Activated naive CD4-positive, alpha-beta T cell treated with Interleukin-2 at 50 U/mL for 16 hours (primary cell): Measurements from ENCODE around the gene DLK1.

ENCODE experiments used
- DNase-seq: peaks from one replicate; pipeline ENCODE4 v3.0.0-alpha.2; 2020

Gene DLK1

GRCh38 chr14:100762901-100763300, 36.2 kb downstream of the DLK1 start:
- no peak for DNase-seq

GRCh38 chr14:100764471-100765115, 37.9 kb downstream of the DLK1 start:
- no peak for DNase-seq

- DNase-seq: no peak
Observed at GRCh38 chr14:100765296-100765695, 38.6 kb downstream of the DLK1 start.

- no peak for DNase-seq
Observed at GRCh38 chr14:100765991-100766390, 39.3 kb downstream of the DLK1 start.

- DNase-seq: no peak
Observed at GRCh38 chr14:100767003-100767787, 40.5 kb downstream of the DLK1 start.

- DNase-seq: no peak
Observed at GRCh38 chr14:100767788-100768536, 41.3 kb downstream of the DLK1 start.

GRCh38 chr14:100769035-100769939, 42.6 kb downstream of the DLK1 start:
- DNase-seq: no peak

GRCh38 chr14:100770046-100770445, 43.4 kb downstream of the DLK1 start:
- no peak for DNase-seq

GRCh38 chr14:100770605-100771120, 44.0 kb downstream of the DLK1 start:
- DNase-seq: no peak

- DNase-seq: no peak
Observed at GRCh38 chr14:100771121-100771800, 44.6 kb downstream of the DLK1 start.

- no peak for DNase-seq
Observed at GRCh38 chr14:100772607-100773165, 46.0 kb downstream of the DLK1 start.

GRCh38 chr14:100773331-100774163, 46.9 kb downstream of the DLK1 start:
- DNase-seq: no peak

GRCh38 chr14:100774164-100774537, 47.5 kb downstream of the DLK1 start:
- DNase-seq: no peak

GRCh38 chr14:100775351-100775830, 48.7 kb downstream of the DLK1 start:
- no peak for DNase-seq

GRCh38 chr14:100775831-100776591, 49.3 kb downstream of the DLK1 start:
- no peak for DNase-seq

- DNase-seq: no peak
Observed at GRCh38 chr14:100776681-100777365, 50.1 kb downstream of the DLK1 start.

GRCh38 chr14:100777366-100777817, 50.7 kb downstream of the DLK1 start:
- no peak for DNase-seq

GRCh38 chr14:100777818-100778525, 51.3 kb downstream of the DLK1 start:
- no peak for DNase-seq
